ENCODE measurements around the gene EPC1.

- TF ChIP-seq, protein P1, sequence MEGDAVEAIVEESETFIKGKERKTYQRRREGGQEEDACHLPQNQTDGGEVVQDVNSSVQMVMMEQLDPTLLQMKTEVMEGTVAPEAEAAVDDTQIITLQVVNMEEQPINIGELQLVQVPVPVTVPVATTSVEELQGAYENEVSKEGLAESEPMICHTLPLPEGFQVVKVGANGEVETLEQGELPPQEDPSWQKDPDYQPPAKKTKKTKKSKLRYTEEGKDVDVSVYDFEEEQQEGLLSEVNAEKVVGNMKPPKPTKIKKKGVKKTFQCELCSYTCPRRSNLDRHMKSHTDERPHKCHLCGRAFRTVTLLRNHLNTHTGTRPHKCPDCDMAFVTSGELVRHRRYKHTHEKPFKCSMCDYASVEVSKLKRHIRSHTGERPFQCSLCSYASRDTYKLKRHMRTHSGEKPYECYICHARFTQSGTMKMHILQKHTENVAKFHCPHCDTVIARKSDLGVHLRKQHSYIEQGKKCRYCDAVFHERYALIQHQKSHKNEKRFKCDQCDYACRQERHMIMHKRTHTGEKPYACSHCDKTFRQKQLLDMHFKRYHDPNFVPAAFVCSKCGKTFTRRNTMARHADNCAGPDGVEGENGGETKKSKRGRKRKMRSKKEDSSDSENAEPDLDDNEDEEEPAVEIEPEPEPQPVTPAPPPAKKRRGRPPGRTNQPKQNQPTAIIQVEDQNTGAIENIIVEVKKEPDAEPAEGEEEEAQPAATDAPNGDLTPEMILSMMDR (IDR thresholded peaks at IDR 0.05) = no peak
- no peak for TF ChIP-seq KDM1A (IDR thresholded peaks at IDR 0.05; ENCODE audit: low read depth)
- no peak for TF ChIP-seq CEBPB (IDR thresholded peaks at IDR 0.05)
Observed at GRCh38 chr10:32373496-32373895, 26.5 kb upstream of the EPC1 start.

All from A549 (cell line).